Smooth muscle cell (in vitro differentiated cells): ENCODE data around the gene GOLPH3. TPM values are rescaled to one million over a fixed set of nuclear protein-coding genes. Genes with fewer than 3 reads are reported as not detected.

Experiments used
- DNase-seq: peaks from one replicate; lab custom pipeline; 2025; ENCODE audit not compliant: unreplicated experiment; lab: John Stamatoyannopoulos, UW
- H2AFZ ChIP-seq: fragments of 200-600 bp; sonication (generic); 2 replicates; pipeline ENCODE4 v1.6.0; 2016; ENCODE audit warnings: antibody characterized with exemption, low read depth, mild to moderate bottlenecking
- H3F3A ChIP-seq: fragments of 200-600 bp; sonication (generic); 2 replicates; pipeline ENCODE4 v1.6.0; 2017; ENCODE audit warnings: antibody characterized with exemption, low read depth
- H3K27ac ChIP-seq: fragments of 200-600 bp; sonication (generic); 2 replicates; pipeline ENCODE4 v1.5.1; 2016; ENCODE audit warnings: low read depth, mild to moderate bottlenecking
- H3K27me3 ChIP-seq: fragments of 200-600 bp; sonication (generic); 2 replicates; pipeline ENCODE4 v1.6.1; 2016; ENCODE audit warnings: low read depth, mild to moderate bottlenecking
- H3K36me3 ChIP-seq: fragments of 200-600 bp; sonication (generic); 2 replicates; pipeline ENCODE4 v1.5.1; 2016; ENCODE audit warnings: low read depth
- H3K4me1 ChIP-seq: fragments of 200-600 bp; sonication (generic); 2 replicates; pipeline ENCODE4 v1.5.1; 2016; ENCODE audit warnings: low read depth
- H3K4me2 ChIP-seq: fragments of 200-600 bp; sonication (generic); 2 replicates; pipeline ENCODE4 v1.6.0; 2016; ENCODE audit warnings: mild to moderate bottlenecking
- H3K4me3 ChIP-seq: fragments of 200-600 bp; sonication (generic); 2 replicates; pipeline ENCODE4 v1.5.1; 2016; ENCODE audit warnings: mild to moderate bottlenecking
- H3K79me2 ChIP-seq: fragments of 200-600 bp; sonication (generic); 2 replicates; pipeline ENCODE4 v1.6.0; 2016; ENCODE audit warnings: low read depth, mild to moderate bottlenecking
- H3K9ac ChIP-seq: fragments of 200-600 bp; sonication (generic); 2 replicates; pipeline ENCODE4 v1.6.0; 2016; ENCODE audit warnings: low read depth
- H3K9me3 ChIP-seq: fragments of 200-600 bp; sonication (generic); replicated peaks from 2 replicates; pipeline ENCODE4 v1.5.1; 2016; ENCODE audit warnings: low read depth
- H4K20me1 ChIP-seq: fragments of 200-600 bp; sonication (generic); 2 replicates; pipeline ENCODE4 v1.6.0; 2016; ENCODE audit warnings: low read depth
- CTCF ChIP-seq: fragments of 200-600 bp; sonication (generic); IDR thresholded peaks from 2 replicates; pipeline ENCODE4 v1.5.1; 2017; ENCODE audit warnings: borderline replicate concordance, mild to moderate bottlenecking, antibody characterized with exemption; ENCODE audit not compliant: insufficient read depth, poor library complexity, severe bottlenecking
- WGBS: methylation state at CpG from one replicate; pipeline ENCODE4 v1.1.7; 2016; ENCODE audit warnings: low lambda C conversion rate; 5-methylcytosine and 5-hydroxymethylcytosine counted together
- polyA plus RNA-seq: library from polyadenylated mRNA; unstranded; fragments of >200 nt; fragmentation: Nextera tagmentation; extraction: Ambion mirVana; gene quantifications from 2 replicates; pipeline ENCODE4 v1.2.1, GENCODE V29; 2016
- total RNA-seq: library from RNA; depleted of rRNA; stranded (reverse); fragments of >200 nt; gene quantifications from 2 replicates; pipeline ENCODE4 v1.2.3, GENCODE V29; 2014

Gene GOLPH3
- total and polyA plus RNA-seq, 2 experiments from 2014 or later: 95.3 to 108 TPM

GRCh38 chr5:32206053-32206452, 31.9 kb upstream of the GOLPH3 start:
- H3K4me2 ChIP-seq: no peak overlapping the region
- H3K4me3 ChIP-seq: no peak overlapping the region
- H4K20me1 ChIP-seq: no peaks in the 10 kb centered on the region
- H3F3A ChIP-seq: no peaks in the 10 kb centered on the region
- no peaks in the 10 kb centered on the region for H3K79me2 ChIP-seq
- no peak for DNase-seq
- no peaks in the 10 kb centered on the region for H3K27me3 ChIP-seq
- no peak overlapping the region for H3K9ac ChIP-seq
- H3K4me1 ChIP-seq: no peaks in the 10 kb centered on the region
- 94% methylated on average over 5 of the region's 5 CpGs for WGBS
- no peaks in the 10 kb centered on the region for H3K9me3 ChIP-seq
- no peaks in the 10 kb centered on the region for H3K36me3 ChIP-seq
- no peak for TF ChIP-seq CTCF
- H3K27ac ChIP-seq: no peak overlapping the region
- H2AFZ ChIP-seq: no peak overlapping the region

GRCh38 chr5:32202394-32202793, 28.3 kb upstream of the GOLPH3 start:
- Histone ChIP-seq H3K27ac (no peak overlapping the region), H3K27me3 (no peaks in the 10 kb centered on the region), H2AFZ (no peak overlapping the region), H3K9ac (no peak overlapping the region), H3K4me1 (no peaks in the 10 kb centered on the region), H4K20me1 (no peaks in the 10 kb centered on the region), H3K36me3 (no peaks in the 10 kb centered on the region), H3F3A (no peaks in the 10 kb centered on the region), H3K9me3 (no peaks in the 10 kb centered on the region), H3K79me2 (no peaks in the 10 kb centered on the region), H3K4me3 (no peak overlapping the region), H3K4me2 (no peak overlapping the region)
- TF ChIP-seq CTCF: no peak
- WGBS: 85% methylated on average over 2 of the region's 2 CpGs
- no peak for DNase-seq

GRCh38 chr5:32201122-32201753, 27.1 kb upstream of the GOLPH3 start:
- no peaks in the 10 kb centered on the region for H3K27me3 ChIP-seq
- 68% methylated on average over 3 of the region's 3 CpGs for WGBS
- no peak overlapping the region for H3K4me3 ChIP-seq
- DNase-seq: no peak
- TF ChIP-seq CTCF: no peak
- H3K27ac ChIP-seq: no peak overlapping the region
- H3K9ac ChIP-seq: no peak overlapping the region
- H3K9me3 ChIP-seq: no peaks in the 10 kb centered on the region
- H2AFZ ChIP-seq: no peak overlapping the region
- no peak overlapping the region for H3K4me2 ChIP-seq
- H3K4me1 ChIP-seq: no peaks in the 10 kb centered on the region
- no peaks in the 10 kb centered on the region for H3K79me2 ChIP-seq
- H3K36me3 ChIP-seq: no peaks in the 10 kb centered on the region
- no peaks in the 10 kb centered on the region for H3F3A ChIP-seq
- no peaks in the 10 kb centered on the region for H4K20me1 ChIP-seq

GRCh38 chr5:32197032-32197431, 22.9 kb upstream of the GOLPH3 start:
- Histone ChIP-seq H3K9me3 (no peaks in the 10 kb centered on the region), H3K4me2 (no peak overlapping the region), H3K36me3 (no peaks in the 10 kb centered on the region), H3F3A (no peaks in the 10 kb centered on the region), H3K4me3 (no peak overlapping the region), H4K20me1 (no peaks in the 10 kb centered on the region), H3K27ac (no peak overlapping the region), H3K4me1 (no peaks in the 10 kb centered on the region), H2AFZ (no peak overlapping the region), H3K9ac (no peak overlapping the region), H3K79me2 (no peaks in the 10 kb centered on the region), H3K27me3 (no peaks in the 10 kb centered on the region)
- WGBS: 91% methylated on average over 6 of the region's 6 CpGs
- DNase-seq: no peak
- TF ChIP-seq CTCF: no peak
